NCI-H1105 (cell line): ENCODE data around the gene ENOX2.
"Not testable (repeated sequence)": the region's sequence is repeated elsewhere in the genome, so short reads cannot be mapped to it uniquely, and the experiment has no call there.

ENCODE experiments used
- DNase-seq: peaks from one replicate; lab custom pipeline; 2025; lab: John Stamatoyannopoulos, UW

The ENOX2 gene

DNA sequence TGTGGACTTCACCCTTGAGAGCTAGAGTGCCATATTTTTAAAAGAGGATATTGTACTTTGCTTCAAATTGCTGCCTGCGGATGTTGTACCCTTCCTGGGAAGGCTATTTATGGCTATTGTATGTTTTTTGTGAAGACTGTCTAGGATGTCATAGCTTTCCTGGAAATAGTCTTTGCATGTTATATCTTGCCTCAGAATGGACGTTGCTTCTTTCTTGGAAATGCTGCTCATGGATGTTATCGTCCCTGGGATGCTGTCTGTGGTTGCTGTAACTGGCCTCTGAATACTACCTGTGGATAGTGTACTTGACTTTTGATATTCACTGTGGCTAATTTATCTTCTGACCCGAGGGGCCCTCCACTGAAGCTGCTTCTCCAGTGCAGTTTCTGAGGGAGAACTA is 146.8 kb downstream of the ENOX2 start:
- no peak for DNase-seq

DNA sequence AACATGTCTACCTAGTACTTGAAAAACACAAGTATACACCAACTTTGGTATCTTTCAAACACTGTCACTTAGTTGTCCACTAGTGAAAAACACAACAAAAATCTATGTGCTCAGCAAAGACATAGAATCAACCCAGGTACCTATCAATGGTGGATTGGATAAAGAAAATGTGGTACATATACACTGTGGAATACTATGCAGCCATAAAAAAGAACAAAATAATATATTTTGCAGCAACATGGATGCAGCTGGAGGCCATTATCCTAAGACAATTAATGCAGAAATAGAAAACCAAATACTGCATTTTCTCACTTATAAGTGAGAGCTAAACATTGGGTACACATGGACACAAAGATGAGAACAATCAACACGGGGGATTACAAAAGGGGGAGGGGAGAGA is 148.7 kb downstream of the ENOX2 start:
- DNase-seq, result no peak

DNA sequence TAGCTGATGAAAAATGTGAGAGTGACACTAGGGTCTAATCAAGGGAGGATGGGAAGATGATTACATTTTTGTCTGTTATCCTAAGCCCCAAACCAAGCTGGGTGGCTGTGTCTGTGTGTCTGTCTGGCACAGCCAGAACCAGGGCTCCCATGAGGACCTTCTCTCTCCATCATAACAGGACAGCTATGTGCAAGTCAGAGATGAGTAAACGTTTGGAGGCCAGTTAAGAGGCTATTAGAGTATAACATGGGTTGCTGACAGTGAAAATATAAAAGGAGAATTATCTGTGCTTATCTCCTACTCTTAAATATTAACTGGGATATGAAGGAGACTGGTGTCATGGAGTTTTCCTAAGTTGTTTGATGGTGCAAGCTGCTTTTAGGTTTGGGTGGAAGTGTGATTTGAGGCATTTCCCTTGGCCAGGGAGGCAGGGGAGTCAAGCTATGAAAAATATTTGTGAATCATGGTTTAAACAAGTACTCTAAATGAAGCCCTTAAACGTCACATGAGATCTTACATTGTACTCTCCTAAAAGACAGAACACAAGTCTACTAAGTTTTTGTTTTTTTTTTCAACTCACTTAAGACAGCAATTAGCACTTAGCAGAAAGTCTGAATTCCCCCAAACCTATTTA is 156.2 kb downstream of the ENOX2 start:
- no peak for DNase-seq

DNA sequence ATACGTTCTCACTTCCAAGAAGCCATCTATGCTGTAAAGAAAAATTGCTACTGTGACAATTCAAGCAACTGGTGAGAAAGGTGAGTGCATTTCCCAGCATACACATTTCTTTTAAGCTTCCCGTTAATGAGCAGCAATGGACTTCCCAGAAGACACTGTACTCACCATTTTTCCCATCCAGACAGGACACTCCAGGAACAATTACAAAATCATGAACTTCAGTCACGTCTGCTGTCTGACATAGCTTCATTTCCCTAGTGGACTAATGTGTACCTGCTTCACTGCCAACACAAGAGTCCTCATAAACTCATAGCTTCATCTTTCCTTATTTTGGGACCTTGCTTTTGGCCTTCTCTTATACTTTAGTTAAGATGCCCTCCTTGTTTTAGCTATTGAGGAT is 156.9 kb downstream of the ENOX2 start:
- no peak for DNase-seq

DNA sequence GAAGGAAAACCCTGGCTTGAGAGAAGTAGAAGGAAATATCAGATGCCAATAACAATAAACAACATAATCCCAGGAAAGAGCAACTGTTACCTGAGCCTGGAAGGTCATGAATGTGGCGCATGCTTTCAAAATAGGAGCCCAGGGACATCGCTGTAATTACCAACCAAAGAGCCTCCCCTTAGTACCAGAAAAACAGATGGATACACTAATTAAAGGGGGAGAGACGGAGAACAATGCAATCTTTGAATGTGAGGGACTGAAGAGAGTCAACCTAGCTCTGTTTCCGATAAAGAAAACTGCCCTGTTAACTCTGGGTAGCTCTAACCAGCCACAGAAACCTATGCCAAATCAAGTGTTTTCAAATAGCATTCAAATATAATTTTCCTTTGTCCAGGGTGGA is 161.4 kb downstream of the ENOX2 start:
- peak; percentile 5 for DNase-seq

DNA sequence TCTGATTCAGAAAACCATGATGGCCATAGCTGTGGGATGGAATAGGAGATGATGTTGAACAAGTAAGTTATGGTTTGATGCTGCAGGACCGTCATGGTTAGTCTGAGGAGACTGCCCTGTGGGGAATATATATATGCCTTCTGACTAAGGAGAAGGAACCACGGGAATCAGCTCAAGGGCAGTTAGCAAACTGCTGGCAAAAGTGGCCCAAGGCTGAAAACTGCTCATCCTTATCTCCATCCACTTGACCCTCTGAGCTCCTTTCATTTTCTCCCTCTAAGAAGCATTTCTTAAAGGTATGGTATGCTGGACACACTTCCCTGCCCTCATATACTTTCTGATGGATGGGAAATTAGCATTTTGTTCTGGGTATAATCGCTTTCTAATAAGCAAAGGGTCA is 161.9 kb downstream of the ENOX2 start:
- no peak for DNase-seq

DNA sequence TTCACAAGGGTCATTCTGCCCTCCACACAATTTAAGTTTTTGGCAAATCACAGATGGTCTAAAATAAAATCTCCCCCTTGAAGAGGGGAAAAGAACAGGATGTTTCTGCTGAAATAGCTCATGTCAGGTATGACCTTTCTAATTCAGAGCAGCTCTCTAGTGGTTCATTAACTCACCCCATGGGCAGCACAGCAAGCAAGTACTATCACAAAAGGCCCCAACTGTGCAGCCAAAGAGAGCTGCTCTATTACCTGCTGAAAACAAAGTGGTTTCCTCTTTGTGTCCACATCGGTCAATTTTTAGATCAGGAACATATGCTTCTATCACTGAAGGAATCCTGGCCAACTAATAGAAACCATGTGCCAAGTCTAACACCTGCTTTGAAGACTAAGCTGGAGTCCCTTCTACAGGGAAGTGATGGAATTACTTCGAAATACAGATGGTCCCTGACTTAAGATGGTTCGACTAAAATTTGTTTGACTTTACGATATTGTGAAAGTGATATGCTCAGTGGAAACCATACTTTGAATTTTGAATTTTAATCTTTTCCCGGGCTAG is 164.3 kb downstream of the ENOX2 start:
- no peak for DNase-seq

DNA sequence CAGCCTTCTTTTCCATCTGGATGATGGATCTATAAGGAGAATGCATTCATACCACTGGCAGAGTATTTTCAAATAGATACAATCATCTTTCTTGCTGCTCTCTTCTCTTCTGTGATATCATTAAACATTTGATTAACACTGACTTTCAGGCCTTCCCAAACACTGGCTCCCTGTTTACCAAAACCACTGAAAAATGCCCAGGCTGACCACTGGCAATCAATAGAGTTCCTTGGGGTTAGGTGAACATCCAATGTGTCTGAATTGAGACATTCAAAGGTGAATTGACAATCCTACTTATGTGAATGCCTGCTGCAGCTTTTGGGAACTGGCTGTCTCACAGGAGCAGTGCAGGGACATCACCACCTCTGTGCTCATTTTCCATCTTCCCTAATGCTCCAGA is 168.3 kb downstream of the ENOX2 start:
- no peak for DNase-seq

DNA sequence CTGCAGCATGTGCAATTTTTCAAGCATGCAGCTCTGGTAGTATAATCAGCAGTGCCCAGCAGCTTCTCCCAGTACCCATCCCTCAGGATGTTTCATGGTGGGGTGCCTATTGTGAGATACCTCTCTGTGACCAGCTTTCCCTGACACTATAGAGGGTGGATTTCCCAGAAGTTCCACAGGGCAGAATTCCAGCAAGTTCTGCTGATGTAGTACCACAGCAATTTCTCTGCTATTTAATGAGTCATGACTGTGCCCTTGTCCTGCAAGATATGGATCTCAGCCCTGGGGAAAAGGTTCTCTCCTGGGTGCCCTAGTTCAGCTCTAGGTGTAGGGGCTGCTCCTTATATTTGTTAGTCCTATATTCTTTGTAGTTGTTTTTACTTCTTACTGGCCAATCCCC is 174.8 kb downstream of the ENOX2 start:
- DNase-seq, result no peak

DNA sequence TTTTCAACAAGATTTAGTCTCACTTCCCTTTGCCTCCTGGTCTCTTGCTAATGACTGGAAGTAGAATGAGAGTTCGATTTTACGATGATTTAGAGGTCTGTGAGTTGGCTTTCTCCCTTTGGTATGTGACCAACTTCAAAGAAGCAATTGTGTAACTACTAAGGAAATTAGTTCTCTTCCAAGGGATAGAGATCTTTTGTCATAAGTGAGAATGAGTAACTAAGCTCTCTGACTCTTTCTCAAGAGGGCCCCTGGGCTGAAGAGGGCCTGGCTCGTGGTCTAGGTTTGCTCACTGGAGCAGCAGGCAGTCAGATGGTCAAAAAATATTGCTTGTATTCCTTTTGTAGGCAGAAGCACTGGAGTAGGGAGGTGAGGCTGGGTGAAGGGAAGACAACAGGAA is 176.3 kb downstream of the ENOX2 start:
- DNase-seq, result no peak

DNA sequence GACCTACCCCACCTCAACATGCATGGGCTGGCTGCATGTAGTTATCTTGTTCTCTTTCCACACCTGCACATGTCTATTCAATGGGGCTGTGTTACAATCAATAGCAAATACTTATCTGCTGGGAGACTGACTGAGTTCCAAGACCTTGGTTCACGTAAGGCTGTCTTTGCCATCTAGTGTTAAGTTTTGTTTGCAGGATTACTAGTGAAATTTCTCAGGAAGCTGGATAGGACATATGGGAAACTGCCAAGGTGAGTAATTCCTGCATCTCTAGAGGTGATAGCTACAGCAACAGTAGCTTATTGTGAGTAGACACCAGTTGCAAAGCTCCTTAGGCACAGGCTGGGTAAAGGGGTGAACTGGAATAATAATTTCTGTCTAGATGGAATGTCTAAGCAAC is 177.5 kb downstream of the ENOX2 start:
- DNase-seq, result no peak

DNA sequence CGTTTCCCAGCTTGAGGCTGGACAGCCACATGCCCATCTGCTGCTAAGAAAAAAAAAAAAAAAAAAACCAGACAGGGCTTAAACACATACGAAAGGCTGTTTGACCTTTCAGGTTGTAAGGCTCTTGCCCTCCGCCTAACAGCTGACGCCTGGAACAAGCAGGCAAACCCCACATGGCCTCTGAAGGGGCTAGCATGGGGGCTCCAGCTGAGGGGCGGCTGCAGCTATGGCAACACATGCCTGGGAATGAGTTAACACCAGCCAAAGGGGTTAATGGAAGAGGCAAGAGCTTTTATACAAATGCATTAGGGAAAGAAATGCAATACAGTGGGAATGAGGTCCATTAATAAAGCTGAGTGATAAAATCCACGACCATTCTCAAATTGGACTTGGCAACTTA is 183.6 kb downstream of the ENOX2 start:
- DNase-seq, result no peak

DNA sequence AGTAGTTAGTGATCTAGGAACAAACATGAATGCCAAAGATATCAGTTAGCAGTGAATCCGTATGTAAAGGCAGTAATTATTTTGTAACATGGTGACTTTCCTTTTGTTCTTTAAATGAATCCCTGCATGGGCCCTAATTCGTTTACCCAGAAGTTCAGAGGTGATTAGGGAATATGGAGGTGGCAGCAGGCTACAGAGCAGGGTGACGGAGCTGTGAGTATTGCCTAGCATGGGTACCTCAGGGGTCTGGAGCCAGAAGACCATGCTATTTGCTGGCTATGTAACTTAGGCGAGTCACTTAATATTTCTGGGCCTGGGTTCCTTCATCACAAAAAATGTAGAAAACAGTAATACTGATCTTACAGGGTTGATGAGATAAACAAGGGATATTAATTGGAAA is 184.9 kb downstream of the ENOX2 start:
- DNase-seq, result no peak

DNA sequence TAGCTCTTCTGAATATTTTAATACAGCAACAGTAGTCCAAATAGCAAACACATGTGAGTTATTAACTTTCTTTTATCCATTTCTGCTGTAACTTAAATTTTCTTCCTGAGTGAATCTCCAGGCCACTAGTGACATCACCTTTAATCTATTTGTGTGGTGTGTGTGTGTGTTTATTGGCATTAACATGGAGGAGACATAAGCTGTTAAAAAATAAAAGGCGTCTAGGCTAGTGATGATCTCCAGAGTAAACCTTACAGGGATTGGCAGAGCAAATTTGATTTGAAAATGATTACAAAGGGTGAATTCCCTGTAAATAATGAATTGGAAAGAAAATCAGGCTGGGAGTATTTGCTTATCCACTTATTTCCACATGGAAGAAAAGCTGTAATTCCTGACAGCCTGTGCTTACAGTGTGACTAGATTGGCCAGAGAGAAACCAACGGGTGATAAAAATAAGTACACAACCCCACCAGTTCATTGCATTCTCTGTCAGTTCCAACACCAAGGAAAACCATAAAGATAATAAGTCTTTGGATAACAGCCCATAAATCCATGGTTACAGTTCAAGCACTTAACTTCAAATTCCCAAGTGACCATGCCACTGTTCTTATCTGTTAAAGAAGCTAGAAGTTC is 186.1 kb downstream of the ENOX2 start:
- no peak for DNase-seq

DNA sequence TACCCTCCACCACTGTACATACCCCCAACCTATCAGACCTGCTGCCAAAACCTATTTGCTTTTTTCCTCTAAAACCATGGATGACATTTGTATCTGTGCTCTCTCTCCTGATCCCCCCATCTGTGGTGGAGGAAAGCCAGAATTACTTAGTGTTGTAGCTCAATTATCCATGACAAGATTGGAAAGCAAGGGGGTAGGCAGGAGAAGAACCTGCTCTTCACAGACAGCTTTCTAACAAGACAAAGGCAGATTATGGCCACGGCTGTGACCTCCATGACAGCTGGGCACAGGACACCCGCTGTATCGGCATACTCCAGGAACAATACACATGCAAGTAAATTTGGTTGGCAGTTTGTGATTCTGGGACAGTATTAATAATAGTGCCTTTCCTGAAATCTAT is 186.7 kb downstream of the ENOX2 start:
- no peak for DNase-seq

DNA sequence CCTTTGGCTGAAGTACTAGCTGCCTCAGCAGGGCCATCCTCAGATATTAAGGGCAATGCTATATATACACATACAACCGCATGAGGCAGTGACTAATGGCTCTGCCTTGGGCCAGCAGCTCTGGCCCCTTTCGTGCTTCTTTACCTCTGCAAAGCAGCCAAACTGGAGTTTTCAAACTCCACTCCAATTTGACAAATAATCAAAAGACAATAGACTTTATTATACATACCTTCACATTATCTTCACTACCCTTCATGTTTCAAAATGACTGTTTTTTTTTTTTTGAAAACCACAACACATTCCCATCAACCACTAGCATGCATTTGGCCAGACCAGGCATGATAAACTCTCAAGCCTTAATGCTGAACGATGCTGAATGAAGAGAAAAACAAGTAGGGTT is 187.7 kb downstream of the ENOX2 start:
- no peak for DNase-seq

DNA sequence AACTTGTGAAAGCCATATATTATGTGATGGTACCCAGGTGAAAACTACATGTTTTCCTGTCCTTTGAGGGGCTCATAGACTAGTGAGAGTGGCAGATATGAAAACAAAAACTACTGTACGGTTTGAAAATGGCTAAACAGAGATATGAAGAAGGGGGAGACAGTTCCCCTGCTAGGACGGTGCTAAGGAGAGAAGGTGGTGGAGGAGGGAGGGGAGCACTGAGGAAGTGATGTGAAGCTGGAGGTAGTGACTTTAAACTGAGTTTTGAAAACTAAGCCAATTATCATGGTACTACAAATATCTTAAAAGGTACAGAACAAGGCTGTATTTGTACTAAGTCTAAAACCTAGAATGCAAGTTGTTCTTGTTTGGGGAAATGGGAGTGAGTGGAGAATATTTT is 188.3 kb downstream of the ENOX2 start:
- DNase-seq, result no peak

DNA sequence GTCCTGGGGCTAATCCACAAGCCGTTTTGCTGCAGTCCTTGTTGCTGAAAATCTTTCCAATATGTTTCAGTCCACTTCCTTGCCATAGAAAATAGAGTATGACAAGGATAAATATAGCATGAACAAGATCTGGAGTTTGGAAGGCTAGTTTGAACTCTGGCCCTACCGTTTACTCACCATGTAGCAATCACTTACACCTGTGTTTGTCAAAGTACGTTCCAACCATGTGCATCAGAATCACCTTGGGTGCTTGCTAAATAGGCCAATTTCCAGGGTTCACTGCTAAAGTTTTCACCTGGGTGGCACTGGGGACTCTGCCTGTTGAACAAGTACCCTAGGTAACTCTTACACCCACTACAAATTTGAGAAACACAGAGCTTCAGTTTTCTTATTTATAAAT is 188.9 kb downstream of the ENOX2 start:
- no peak for DNase-seq

DNA sequence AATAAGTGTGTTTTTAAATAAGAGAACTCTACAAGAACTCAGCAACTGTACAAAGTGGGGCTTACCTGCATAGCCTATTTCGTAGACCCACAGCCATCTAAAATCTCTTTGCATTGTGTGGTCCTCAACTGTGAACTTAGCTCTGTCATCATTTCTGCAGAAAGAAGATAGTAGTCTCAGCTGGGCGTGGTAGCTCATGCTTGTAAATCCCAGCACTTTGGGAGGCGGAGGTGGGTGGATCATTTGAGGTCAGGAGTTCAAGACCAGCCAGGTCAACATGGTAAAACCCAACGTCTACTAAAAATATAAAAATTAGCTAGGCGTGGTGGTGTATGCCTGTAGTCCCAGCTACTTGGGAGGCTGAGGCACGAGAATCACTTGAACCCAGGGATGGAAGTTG is 193.8 kb downstream of the ENOX2 start:
- DNase-seq, result not testable (repeated sequence)

DNA sequence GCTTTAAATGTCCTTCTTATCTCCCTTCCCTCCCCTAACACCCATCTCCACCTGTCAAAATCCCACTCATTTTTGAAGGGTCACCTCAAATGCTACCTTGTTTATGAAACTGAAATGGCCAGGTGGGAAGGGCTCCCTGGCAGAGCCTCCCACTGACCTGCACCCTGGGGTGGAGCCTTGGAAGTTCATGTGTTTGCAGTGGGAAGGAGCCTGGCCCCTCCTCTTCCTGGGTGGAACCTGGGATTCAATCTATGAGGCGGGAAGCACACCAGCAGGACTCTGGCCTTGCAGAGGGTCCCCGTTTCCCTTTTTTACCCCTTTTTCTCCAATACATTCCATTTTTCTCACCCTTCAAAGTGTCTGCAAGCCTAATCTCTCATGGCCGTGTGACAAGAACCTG is 197.4 kb downstream of the ENOX2 start:
- DNase-seq, result no peak

DNA sequence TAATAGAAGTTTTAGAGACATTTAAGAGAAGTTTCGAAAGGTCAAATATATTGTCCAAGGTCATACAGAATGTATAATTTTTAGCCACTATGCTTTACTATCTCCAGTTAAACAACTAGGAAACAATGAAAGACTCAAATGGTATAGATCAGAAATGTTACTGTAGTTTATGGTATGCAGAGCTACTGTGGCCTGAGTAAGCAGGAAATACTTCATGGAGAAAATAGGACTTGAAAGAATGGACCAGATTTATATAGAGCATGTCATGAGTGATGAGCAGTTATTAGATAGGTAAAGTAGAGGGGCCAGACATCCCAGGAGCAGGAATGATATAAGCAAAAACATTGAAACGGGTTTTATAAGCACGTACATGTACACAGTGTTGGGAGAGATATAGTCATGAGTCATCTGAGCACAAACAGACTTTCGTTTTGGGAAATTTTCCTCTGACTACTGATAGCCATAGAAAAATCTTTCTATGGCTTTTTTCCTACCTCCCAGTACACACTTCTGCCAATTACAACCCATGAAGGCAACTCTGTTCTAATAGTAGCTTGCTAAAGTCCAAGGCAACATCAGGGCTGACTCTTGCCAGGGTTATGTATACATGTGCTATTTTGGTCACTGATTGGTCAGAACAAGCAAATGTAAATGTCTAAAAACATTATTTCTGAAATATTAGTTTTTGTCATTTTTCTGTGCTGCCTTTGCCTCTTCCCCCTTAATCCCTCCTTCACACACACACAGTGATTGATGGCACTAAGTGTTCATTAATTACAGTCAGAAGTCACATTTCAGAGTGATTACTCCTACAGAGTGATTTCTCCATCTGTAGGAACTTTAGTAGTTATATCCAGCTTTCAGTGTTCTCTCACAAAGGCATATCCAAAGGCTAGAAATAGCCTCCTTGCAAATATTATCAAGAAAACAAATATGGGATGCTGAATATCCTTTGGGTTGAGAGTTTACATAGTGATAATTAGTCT is 198.7 kb downstream of the ENOX2 start:
- DNase-seq, result no peak

DNA sequence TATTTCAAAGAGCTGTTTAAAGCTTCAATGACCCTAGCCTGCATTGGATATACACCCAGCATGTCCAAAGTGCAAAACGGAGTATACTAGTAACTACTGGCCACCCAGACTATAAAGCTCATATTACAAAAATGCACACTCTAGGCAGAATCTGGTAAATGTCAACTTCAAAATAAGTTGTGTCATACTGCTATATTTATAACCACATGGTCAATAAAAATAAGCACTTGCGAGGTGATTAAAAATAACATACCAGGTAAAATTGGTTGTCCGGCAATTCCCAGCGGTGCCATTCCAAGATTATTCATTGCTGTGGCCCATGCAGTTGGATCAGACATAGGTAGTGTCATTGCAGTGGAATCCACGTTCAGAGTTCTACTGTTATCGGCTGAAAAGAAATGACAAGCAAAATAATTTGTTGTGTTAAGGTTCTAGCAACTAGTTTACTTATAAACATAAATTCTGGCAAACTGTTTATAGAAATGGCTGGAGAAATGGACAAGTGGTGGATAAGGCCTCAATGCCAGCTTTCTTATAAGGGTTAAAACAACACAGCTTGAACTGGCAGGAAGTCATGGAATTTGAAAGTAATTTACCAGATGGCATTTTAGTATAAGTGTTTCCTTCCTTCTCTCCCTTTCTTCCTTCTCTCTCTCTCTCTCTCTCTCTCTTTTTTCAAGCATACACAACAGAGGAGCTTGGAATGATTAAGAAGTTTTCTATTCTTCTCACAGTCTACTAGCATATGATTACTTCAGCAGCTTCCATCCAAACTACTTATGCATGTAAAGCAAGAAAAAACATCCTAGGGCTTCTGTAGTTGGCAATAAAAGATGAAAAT is 199.9 kb downstream of the ENOX2 start:
- DNase-seq, result no peak
